ENCODE data around the gene CAMK2A.

The CAMK2A gene

GRCh38 chr5:150245111-150245789, 44.3 kb downstream of the CAMK2A start:
- TF ChIP-seq CTCF (conservative IDR thresholded peaks at IDR 0.05; ENCODE audit: low read depth, low read length), result no peak
- no peak overlapping the region for H3K4me3 ChIP-seq (ENCODE audit: low read depth, low read length)
- peak; percentile 13 for DNase-seq (ENCODE audit: low read depth)

DNA sequence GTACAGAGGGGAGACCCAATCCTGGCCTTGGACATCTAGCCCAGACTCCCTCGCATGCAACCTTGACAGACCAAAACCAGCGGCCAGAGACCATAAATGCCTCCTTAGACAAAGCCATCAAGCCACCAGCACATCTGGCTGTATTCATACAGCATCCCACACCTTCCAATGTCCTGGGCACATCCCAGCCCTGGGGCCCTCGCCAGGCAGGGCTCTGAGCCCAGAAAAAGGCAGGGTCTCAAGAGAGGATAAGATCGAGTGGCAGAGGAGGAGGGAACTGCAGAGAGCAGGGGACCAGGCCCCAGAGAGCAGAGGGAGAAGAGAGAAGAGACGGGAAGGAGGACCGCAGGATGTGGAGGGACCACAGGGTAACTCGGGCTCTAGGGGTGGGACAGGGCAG, 45.4 kb downstream of the CAMK2A start:
- no peak overlapping the region for H3K4me3 ChIP-seq (ENCODE audit: low read depth, low read length)
- no peak for TF ChIP-seq CTCF (conservative IDR thresholded peaks at IDR 0.05; ENCODE audit: low read depth, low read length)
- no peak for DNase-seq (ENCODE audit: low read depth)

DNA sequence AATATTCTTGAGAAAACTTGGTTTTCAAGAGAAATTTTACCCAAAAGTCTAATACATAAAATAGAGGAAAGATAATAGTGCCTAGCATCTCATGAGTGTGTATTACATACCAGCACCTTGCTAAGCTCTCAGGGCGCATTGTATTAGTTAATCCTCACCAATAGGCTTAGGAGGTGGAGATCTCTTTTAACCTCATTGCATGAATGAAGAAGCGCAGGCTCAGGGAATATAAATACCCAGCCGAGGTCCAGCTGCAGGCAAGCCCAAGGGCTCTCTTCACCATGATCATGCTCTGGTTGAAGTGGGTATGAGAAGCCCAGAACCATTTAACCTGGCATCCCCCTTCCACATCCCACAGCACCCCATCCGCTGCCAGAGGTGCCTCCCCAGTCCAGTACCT, 46.0 kb downstream of the CAMK2A start:
- H3K4me3 ChIP-seq (ENCODE audit: low read depth, low read length), result no peak overlapping the region
- DNase-seq (ENCODE audit: low read depth), result no peak
- TF ChIP-seq CTCF (conservative IDR thresholded peaks at IDR 0.05; ENCODE audit: low read depth, low read length), result no peak

DNA sequence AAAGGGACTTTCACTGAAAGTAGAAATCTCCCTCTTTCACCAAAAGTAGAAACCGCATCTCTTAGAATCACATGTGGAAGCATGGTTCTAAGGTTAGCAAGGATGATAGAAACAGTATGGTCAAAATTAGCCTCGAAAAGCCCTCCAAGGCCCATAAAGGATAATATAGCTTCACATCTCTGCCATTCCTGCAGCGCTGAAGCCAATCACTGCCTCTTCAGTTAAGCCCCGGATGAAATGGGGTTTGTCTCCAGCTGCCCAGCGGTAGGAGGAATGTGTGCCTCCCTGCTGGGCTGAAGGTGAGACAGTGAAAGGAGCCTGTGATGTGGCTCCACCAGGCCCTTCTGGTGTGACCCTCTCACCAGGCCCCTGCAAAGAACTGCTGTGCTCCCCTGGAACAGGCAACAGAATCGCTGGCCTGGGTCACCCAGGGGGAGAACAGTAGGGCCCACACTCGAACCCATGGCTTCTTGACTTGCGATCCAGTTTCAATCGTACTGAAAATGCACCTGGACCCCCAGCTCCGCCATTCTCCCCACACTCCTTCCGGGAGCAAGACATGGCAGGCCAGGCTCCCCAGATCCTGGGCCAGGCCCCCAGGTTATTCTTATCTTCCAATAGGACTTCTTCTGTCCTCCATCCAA, 47.2 kb downstream of the CAMK2A start:
- peak; percentile 8 for DNase-seq (ENCODE audit: low read depth)
- no peak overlapping the region for H3K4me3 ChIP-seq (ENCODE audit: low read depth, low read length)
- no peak for TF ChIP-seq CTCF (conservative IDR thresholded peaks at IDR 0.05; ENCODE audit: low read depth, low read length)

GRCh38 chr5:150241298-150242160, 48.0 kb downstream of the CAMK2A start:
- TF ChIP-seq CTCF (conservative IDR thresholded peaks at IDR 0.05; ENCODE audit: low read depth, low read length), result no peak
- no peak for DNase-seq (ENCODE audit: low read depth)
- no peak overlapping the region for H3K4me3 ChIP-seq (ENCODE audit: low read depth, low read length)

DNA sequence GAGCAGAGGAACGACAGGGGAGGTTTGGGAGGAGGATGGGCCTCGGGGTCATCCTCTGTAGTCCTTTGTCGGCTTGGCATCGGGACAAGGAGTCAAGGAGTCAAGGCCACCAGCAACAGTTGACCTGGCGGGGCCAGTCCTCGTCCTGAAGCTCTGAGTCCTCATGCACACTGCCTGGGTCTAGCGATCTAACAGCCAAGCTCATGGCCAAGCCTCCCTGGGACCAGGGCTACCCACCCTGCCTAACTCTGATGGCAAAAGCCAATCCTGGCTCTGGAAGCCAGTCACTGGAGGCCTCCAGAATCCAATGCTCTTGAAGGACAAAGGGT, 49.8 kb downstream of the CAMK2A start:
- no peak overlapping the region for H3K4me3 ChIP-seq (ENCODE audit: low read depth, low read length)
- no peak for TF ChIP-seq CTCF (conservative IDR thresholded peaks at IDR 0.05; ENCODE audit: low read depth, low read length)
- DNase-seq (ENCODE audit: low read depth), result no peak

Data from choroid plexus epithelial cell (primary cell).